ENCODE measurements around the gene CFAP100.

Gene CFAP100

DNA sequence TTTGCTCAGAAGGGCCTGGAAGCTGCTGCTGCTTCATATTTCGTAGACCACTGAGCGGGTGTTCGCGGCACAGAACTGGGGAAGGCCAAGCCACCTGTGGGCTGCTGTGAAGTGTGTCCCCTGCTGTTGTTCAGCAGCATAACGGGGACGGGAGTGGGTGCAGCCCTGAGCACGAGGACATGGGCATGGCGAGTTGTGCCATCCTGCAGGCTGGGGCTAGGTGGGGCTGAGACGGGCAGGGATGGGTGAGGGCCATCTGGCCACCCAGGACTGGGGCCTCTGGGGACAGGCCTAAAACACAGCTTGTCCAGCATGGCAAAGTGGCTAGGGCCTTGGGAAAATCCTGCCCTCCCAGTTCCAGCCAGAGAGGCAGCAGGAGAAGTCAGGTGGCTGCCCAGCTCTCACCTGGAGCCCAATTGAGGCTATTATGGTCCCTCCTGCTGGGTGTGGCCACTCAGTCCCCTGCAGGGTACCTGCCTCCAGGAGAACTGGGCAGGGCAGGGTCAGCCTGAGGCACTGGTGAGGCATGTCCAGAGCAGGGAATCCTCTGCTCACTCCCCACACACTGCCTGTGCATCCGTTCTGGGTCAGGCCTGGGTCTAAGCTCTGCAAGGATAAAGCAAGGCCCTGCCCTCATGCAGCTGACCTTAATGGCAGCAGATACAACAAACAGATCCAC is 29.5 kb downstream of the CFAP100 start:
- no peak for DNase-seq

DNA sequence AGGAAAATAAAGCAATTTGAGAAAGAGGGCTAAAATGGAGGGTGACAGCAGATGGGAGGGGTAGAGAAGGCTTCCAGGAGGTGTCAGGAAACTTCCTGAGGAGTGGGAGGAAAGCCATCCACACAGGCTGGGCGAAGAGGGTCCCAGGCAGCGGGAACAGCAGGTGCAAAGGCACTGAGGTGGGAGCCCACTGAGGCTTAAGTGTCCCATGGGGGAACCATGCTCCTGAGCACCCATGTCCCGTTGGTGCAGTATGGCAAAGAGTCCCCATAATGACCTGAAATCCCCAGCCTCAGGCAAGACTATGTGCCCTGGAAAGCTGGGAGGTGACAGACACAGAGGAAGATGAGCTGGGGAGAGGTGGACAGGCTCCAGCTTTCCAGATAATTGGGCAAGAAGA is 30.0 kb downstream of the CFAP100 start:
- no peak for DNase-seq

DNA sequence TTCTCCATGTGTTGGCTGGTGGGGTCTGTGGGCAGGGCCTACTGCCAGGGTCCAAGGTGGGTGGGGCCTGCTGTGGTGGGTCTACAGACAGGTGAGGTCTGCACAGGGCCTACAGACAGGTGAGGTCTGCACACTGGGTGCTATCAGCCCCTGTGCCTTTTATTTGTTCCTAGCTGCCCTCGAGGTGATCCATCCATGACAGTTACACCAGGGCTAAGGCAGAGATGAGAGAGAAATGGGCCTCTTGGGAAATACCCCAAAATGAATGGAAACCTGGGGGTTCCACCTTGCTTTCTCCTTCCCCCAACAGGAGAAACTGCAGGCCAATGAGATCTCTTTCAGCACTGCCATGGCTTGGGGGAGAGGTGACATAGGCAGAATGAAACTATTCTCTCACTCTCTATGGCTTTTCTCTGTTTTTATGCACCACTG is 36.4 kb downstream of the CFAP100 start:
- DNase-seq = no peak

DNA sequence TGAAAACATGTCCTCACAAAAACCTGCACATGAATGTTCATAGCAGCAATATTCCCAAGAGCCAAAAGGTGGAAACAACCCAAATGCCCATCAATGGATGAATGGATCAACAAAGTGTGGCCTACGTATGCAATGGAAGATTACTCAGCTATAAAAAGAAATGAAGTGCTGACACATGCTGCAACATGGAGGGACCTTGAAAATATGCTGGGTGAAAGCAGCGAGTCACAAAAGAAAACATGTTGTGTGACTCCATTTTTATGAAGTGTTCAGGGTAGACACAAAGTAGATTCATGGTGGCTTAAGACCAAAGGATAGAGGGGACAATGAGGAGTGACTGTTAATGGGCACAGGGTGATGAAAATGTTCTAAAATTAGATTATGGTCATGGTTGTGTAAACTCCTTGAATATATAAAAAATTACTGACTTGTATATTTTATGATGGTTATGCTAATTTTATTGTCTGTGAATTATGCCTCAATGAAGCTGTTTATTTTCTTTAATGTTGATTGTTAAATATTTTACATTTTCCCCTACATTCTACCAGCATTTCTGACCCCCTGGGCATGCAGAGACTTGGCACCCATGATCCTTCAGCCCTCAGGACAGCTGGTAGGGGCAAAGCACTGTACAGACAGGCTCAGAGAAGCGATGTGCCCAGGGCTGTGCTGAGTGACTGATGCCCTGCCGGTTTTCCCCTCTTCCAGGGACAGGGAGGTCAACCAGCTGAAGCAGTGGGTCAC is 37.8 kb downstream of the CFAP100 start:
- DNase-seq = no peak

DNA sequence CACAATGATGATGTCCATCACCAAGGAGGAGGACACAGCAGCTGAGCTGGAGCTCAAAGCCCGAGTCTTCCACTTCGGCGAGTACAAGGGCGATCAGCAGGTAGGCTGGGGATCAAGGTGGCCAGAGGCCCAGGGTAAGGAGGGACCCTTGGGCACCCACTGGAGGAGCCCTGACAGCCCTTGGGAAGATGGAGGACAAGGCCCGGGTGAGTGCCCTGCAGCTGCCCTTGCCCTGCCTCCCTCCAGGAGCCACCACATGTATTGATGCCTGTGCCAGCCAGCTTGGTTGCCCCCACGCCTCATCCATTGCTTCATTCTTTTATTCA is 38.4 kb downstream of the CFAP100 start:
- DNase-seq = no peak

DNA sequence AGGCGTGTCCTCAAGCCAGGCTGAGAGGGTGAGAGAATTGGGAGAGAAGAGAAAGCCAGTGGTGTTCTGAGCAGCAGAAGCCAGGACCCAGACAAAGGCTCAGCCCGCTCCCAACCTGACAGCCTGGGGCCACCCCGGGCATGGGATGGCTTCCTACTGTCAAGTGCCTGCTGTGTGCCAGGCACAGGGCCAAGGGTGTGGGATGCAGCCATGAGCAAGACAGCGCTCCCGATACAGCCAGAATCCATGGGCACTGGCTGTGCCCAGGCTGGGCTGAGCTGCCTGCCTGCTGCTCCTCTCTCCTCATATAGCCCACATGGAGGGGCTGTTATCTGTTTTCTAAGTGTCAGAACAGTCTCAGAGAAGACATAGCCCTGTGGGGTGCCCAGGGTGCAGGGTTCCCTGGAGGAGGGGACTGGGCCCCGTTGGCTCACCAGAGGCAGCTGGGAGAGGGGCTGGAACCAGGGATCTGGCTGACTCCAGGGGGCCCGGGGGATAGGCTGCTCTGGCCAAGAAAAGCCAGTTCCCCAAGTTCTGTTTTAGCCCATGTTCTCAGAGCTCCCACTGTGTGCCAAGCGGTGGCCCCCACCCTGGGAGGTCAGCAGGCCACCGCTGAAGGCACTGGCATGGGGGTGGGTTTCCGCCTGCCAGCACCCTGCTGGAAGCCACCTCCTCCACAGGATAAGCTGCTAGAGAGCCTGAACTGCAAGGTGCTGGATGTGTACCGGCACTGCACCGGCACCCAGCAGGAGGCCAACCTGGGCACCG is 39.0 kb downstream of the CFAP100 start:
- peak in 1 of 14 donors; percentile 4 for DNase-seq

DNA sequence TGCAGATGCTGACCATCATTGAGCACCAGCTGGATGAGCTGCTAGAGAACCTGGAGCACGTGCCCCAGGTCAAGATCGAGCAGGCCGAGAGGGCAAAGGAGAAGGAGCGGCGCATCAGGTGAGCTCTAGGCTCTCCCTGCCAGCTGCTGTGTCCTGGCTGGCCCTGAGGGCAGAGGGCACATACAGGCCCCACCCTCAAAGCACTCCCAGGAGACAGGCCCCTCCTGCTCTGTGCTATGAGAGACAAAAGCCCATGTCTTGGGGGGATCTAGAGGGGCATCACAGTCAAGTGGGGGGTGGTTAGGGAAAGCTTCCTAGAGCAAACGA is 39.5 kb downstream of the CFAP100 start:
- no peak for DNase-seq

DNA sequence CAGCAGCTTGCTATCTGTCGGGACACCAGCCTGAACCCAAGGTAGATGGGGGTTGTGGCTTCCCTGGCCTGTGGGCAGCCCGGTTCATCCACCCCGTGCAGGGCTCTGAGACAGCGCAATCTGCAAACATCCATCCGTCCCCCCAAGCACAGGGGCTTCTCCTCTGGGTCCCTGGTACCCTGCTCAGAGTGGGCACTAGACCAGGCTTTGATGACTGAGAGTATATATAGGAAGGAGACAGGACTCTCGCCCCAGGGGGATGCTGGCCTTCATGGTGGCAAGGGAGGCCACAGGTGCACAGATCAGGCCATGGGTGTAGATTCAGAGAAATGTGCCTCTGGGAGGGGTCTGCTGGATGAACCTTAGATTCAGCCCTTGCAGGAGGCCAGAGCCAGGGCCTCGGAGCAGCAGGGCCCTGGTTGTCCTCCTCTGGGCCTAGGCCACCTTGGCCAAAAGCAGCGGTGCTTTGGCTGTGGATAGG is 40.3 kb downstream of the CFAP100 start:
- no peak for DNase-seq

DNA sequence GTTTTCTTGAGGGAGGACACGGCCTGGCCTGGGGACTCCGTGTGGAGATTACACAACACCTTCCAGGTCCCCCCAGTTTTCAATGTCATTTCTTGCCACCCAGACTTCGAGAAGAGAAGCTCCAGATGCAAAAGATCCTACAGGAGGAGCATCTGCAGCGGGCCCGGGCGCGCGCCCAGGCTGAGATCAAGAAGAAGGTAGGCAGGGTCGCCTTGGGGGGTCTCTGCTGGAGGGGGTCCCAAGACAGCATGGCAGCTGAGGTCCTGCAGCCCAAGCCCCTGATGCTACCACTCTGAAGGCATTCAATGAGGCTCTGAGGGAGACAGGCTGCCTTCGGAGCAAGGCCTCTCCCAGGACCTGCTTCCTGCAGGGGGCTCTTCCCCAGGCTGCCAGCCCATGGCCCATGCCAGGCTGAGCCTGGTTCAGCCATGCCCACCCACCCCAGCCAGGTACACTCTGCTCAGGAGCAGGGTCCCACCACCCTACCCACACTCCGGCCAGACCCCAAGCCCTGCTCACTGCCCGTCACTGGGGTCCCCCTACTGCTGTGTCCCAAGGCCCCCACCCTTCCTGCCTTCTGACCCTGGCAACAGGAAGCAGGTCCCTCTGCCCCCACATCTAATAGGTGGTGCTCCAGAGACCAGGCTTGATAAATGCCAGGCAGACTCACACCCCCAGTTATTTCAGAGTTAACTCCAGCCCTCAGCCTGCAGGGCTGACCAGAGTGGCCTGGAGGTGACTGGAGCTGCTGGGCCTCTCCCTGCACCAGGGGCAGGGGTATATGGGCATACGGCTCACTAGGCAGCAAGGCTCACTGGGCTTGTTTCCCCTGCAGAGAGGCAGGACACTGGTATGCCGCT is 41.0 kb downstream of the CFAP100 start:
- no peak for DNase-seq

DNA sequence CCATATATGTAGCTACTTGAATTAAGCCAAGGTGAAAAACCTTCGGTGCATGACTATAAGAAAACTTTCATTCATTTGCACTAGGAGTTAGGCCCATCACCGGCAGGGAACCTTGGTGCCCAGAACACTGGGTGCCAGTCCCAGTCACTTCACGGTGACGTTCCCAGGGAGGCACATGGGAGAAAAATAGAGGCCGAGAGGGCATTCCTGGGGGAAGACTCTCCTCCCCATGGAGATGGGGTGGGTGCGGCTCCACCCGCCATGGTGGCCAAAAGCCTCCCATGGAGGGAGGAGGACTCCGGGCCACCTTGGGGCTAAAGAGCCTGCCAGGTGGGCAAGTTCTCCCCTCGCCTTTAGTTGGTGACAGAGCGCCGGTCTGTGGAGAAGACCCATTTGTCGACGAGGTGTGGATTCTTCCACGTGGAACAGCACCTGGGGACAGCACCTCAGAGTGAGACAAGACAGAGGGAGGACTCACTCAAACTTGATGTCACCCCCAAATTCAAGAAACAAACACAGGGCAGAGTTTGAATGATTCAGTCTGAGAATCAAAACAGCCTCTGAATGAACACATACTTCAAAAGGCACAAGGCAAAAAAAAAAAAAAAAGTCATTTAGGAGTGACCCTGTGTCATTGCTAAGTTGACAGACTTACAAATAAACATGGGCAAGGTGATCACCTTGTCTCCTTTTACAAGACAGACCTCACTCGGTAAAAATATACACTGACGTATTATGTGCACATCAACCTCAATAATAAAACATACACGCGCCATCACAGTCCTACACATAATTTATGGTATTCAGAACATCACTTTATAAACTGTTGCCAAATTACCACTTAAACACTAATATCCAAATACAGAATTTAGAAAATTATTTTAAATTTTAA is 42.4 kb downstream of the CFAP100 start:
- no peak for DNase-seq

DNA sequence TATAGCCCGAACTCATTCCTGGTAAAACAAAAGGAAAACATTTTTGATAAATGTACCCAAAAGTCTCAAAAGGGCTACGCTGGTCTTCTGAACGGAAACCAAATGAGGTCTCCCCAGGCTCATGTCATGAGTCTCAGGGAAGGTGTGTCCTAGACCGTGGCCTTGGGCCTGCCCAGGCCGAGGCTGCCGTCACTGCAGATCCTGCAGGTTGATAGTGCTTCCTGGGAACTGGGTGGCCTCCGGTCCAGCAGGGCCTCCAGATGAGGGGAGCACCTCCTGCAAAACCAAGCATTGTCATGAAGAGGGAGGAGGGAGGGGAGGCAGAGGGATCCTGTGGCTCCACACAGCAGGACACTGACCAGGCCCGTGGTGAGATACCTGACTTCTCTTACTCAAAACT is 43.5 kb downstream of the CFAP100 start:
- DNase-seq = no peak

DNA sequence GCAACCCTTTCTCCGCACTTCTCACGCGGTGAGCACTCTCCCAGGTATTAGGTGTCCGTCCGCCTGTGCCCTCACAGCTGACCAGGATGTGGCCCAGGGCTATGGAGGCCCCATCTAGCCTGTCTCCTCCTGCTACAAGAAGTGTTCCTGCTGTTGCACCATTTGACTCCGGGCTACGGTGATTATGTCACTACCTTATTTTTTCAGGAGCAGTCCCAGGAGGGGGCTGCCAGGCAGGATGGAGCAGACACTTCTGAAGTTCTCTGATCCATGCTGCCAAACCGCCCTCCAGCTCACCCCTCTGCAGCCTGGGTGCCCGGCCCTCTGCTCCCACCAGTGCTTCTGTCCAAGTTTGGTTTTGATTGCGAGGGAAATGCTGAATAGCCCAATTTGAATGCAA is 44.0 kb downstream of the CFAP100 start:
- DNase-seq = no peak

DNA sequence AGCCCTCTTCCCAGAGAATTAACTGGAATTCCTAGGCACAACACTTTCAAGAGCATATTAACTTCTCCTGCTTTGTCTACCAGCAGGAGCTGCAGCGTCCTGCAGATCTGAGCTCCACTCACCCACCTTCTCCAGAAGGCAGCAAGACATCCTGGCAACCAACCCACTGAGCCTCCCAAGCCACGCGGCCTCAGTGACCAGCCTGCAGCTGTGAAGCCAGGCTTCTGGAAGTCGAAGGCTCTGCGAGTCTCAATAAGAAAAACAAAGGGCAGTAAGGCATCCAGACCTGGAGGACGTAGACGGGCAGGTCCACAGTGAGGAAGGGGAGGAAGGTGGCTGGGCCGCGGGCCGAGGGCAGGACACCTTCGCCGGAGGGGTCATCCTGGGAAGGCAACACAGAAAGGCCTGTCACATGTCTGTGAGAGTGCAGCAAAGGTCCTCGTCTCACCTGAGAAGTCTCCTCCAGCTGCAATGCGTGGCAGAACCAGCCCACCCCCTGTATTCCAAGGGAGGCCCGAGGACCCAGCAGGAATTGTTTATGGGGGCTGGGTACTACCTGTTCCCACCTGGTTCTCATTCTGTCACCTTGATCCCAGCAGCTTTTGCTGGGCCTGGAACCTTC is 44.7 kb downstream of the CFAP100 start:
- no peak for DNase-seq

DNA sequence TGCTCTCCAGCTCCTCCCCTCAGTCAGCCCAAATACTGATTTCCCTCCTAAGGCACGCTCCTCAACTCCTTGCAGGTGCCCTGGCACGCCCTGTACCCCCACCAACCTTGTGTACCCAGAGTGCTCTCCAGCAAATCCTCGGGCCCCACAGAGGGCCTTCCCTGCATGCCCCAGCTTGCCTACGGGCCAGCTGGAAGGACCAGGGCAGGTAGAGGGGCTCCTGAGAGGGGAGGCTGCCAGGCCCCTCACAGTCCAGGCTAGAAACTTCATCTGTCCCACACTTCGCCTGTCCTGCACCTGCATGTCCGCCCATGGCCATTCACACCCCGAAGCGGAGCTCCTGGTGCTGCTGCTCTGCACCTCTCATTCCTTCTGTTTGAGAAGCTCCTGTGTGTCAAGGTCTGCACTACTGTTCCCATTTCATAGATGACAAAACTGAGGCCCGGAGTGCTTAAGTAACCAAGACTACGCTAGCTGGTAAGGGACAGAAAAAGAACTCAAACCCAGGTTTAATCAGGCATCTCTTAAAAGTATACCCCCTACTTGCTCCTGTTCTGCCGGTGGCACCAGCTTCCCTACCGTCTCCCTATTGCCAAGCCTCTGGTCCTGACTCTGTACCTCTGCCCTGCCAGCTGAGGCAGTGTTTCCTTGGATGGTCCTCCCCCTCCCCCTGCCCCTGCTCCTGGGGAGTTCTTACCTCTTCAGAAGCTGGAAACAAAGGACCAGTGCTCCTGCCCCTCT is 45.4 kb downstream of the CFAP100 start:
- no peak for DNase-seq

DNA sequence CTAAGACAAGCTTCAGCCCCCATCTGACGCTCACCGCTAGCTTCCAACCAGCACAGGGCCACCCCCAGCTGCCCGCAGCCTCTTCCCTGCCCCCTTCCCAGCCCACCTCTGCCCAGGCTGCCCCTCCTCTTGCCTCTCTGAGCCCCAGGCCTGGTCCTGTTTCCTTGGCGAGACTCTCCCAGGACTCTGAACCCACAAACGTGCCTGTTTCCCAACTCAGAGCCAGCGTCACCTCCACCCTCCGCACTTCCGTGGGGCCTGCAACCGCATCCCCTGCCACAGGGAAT is 45.9 kb downstream of the CFAP100 start:
- no peak for DNase-seq

DNA sequence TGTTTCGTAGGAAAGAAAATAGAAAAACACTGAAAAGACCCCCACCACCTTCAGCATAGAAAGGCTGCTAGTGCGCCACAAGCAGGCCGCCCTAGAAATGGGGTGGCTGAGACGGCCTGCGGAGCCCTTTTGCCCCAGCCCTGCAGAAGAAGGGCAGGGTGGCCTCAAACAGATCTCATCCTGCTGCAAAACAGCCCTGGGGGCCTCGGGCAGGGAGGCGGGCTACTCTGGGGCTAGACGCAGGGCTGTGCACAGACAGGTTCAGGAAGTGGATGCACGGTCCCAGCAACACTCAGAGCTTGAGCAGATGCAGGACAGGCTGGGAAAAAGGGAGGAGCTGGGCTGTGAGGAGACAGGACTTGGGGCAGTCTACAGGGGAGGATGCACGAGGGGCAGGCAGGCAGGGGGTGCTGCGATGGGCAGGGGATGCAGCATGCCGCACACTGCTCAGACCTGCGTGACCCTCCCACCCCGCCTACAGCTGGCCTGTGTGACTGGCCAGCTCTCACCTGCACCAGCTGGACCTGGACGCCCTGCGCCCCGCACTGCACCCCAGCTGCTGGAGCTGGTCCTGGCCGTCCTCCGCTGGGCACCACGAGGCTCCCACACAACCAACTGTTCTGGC is 46.7 kb downstream of the CFAP100 start:
- DNase-seq = no peak

DNA sequence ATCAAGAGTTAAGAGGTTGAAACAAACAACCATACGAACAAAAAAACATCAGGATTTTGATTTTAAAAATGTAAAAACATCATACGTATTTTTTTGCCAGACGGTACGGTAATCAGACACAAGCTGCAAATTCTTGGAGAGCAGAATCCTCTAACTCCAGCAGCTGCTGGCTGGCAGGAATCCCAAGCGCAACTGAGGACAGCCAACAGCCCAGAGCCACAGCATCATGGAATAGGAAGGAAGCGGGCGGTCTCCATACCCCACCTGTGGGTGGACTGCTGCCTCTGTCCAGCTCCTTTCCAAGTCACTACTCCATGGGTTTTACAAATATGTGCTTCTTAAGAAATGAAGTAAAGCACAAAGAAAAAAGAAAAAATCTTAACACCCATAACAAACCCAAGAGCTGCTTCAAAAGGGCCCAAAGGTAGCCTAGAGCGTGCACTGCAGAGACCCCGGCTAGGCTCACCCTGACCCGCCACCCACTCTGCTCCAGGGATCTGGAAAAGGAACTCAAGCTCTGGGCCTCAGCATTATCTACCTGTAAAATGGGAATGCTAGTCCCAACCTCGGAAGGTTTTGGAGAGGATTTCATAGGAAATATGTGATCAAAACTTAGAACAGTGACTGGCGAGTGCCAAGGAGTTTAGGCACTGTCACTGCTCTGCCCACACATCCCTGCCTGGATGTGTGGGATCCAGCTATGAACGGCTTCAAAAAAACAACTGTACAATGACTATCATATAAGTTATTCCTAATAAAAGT is 47.6 kb downstream of the CFAP100 start:
- peak in 1 of 14 donors; percentile 9 for DNase-seq

DNA sequence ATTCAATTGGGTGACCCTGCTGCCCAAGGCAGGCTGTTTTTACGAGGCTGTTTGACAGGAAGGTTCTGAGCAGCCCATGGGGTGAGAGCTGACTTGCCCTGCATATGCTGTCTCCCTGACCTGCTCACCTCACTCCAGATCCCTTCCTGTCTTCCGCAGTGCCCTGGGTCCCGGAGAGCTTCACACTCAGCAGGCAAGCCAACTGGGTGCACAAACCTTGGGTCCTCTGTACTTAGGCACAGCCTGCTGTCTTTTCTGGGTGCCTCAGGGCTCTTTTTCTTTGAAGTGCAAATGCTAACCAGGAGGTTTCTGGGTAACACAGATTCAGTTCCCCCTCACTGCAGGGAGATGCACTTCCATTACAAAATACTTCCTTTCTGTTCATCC is 48.1 kb downstream of the CFAP100 start:
- DNase-seq = no peak

DNA sequence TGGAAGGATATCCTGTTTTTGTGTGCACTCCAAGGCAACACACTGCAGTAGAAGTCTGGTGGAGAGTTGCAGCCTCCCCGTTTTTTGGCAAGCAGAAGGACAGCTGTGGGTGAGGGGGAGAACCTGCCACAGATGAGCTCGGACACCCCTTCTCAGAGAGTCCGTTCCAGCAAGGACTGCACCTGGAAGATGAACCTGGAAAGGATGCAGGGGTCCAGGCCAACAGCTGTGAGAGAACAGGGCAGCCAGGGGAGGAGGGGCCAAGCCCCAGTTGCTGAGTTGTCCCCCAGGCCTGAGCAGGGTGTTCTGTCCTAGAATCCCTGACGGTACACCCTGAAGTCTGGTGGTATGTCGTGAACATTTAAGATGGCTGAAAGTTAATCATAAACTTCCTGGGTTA is 50.8 kb downstream of the CFAP100 start:
- DNase-seq = no peak
